Neutrophil (primary cell): ENCODE measurements around the gene OXT.

Source experiments
- H3K27ac ChIP-seq: fragments of 200-600 bp; sonication (generic); 2 replicates; pipeline ENCODE4 v1.5.1; 2016; ENCODE audit warnings: mild to moderate bottlenecking, moderate library complexity
- H3K27me3 ChIP-seq: fragments of 200-600 bp; sonication (generic); 2 replicates; pipeline ENCODE4 v1.6.0; 2016; ENCODE audit warnings: mild to moderate bottlenecking
- H3K36me3 ChIP-seq: fragments of 200-600 bp; sonication (generic); 2 replicates; pipeline ENCODE4 v1.5.1; 2017
- H3K4me1 ChIP-seq, 2 experiments: fragments of 200-600 bp in 1 of 2; sonication (generic) in 1 of 2; 1 replicate in 1 of 2; 2 replicates in 1 of 2; pipeline versions ENCODE4 v1.5.1 to v1.6.1; 2013 to 2016; ENCODE audit warnings: low read depth in 1 of 2, low read length in 1 of 2, mild to moderate bottlenecking in 1 of 2, moderate library complexity in 1 of 2; ENCODE audit not compliant: control insufficient read depth in 1 of 2, insufficient read depth in 1 of 2
- H3K4me3 ChIP-seq, 2 experiments: fragments of 200-600 bp in 1 of 2; sonication (generic) in 1 of 2; 1 replicate in 1 of 2; 2 replicates in 1 of 2; pipeline ENCODE4 v1.5.1; 2013 to 2016; ENCODE audit warnings: low read depth in 1 of 2, low read length in 1 of 2, mild to moderate bottlenecking in 1 of 2, moderate library complexity in 1 of 2
- H3K9me3 ChIP-seq: fragments of 200-600 bp; sonication (generic); 2 replicates; pipeline ENCODE4 v1.5.1; 2016
- CTCF ChIP-seq: fragments of 200-600 bp; sonication (generic); IDR thresholded peaks from 2 replicates; pipeline ENCODE4 v1.5.1; 2016; ENCODE audit warnings: antibody characterized with exemption

OXT gene

GRCh38 chr20:3067139-3068014 is 4.0 kb upstream of the OXT start:
- no peak overlapping the region for H3K27ac ChIP-seq
- H3K36me3 ChIP-seq, result no peaks in the 10 kb centered on the region
- no peak for TF ChIP-seq CTCF

GRCh38 chr20:3068075-3068474 is 3.3 kb upstream of the OXT start:
- Histone ChIP-seq H3K4me1 (peaks cover 17 to 26% of the 10 kb centered on the region in 2 experiments), H3K9me3 (no peaks in the 10 kb centered on the region), H3K27me3 (peaks cover 76% of the 10 kb centered on the region), H3K4me3 (no peak overlapping the region), H3K27ac (no peak overlapping the region), H3K36me3 (no peaks in the 10 kb centered on the region)
- no peak for TF ChIP-seq CTCF

More at GRCh38 chr20:3067139-3068014, 4.0 kb upstream of the OXT start:
- Histone ChIP-seq H3K4me3 (no peak overlapping the region), H3K27me3 (peaks cover 69% of the 10 kb centered on the region), H3K9me3 (no peaks in the 10 kb centered on the region), H3K4me1 (peaks cover 13 to 19% of the 10 kb centered on the region in 2 experiments)

GRCh38 chr20:3068986-3069900 is 2.2 kb upstream of the OXT start:
- H3K27ac ChIP-seq, result no peak overlapping the region
- H3K4me1 ChIP-seq, result peaks cover 17 to 26% of the 10 kb centered on the region in 2 experiments
- H3K9me3 ChIP-seq, result no peaks in the 10 kb centered on the region
- TF ChIP-seq CTCF, result no peak
- H3K27me3 ChIP-seq, result peaks cover 88% of the 10 kb centered on the region
- H3K4me3 ChIP-seq, result no peak overlapping the region
- no peaks in the 10 kb centered on the region for H3K36me3 ChIP-seq

GRCh38 chr20:3070725-3071124 is 695 bp upstream of the OXT start:
- Histone ChIP-seq H3K4me3 (peak overlapping the region in 1 of 2 experiments; percentile 69), H3K36me3 (no peaks in the 10 kb centered on the region), H3K4me1 (peaks cover 31 to 41% of the 10 kb centered on the region in 2 experiments), H3K27ac (no peak overlapping the region), H3K27me3 (peaks cover 87% of the 10 kb centered on the region), H3K9me3 (no peaks in the 10 kb centered on the region)
- TF ChIP-seq CTCF, result no peak

- H3K4me3 ChIP-seq, result peak overlapping the region; percentile 55 to 69
Observed at GRCh38 chr20:3071266-3071609, 182 bp upstream of the OXT start.

More at GRCh38 chr20:3071266-3071609, 182 bp upstream of the OXT start:
- peaks cover 31 to 42% of the 10 kb centered on the region in 2 experiments for H3K4me1 ChIP-seq
- no peaks in the 10 kb centered on the region for H3K36me3 ChIP-seq
- no peak for TF ChIP-seq CTCF
- H3K27me3 ChIP-seq, result peaks cover 87% of the 10 kb centered on the region
- no peaks in the 10 kb centered on the region for H3K9me3 ChIP-seq
- H3K27ac ChIP-seq, result no peak overlapping the region
